IPS-18a (cell line): ENCODE results near the gene RAB18.

ENCODE experiments used
- H3K27ac ChIP-seq: one replicate; pipeline ENCODE4 v1.5.1; 2013; ENCODE audit warnings: low read length
- H3K27me3 ChIP-seq: one replicate; pipeline ENCODE4 v1.6.1; 2013; ENCODE audit warnings: mild to moderate bottlenecking, low read length; ENCODE audit not compliant: control insufficient read depth, insufficient read depth
- H3K36me3 ChIP-seq: one replicate; pipeline ENCODE4 v1.6.1; 2013; ENCODE audit warnings: low read depth, low read length; ENCODE audit not compliant: control insufficient read depth
- H3K4me1 ChIP-seq: one replicate; pipeline ENCODE4 v1.6.1; 2013; ENCODE audit warnings: low read depth, low read length; ENCODE audit not compliant: control insufficient read depth
- H3K4me3 ChIP-seq: one replicate; pipeline ENCODE4 v1.5.1; 2013; ENCODE audit warnings: low read length
- H3K9ac ChIP-seq: one replicate; pipeline ENCODE4 v1.6.1; 2013; ENCODE audit warnings: mild to moderate bottlenecking, low read length, moderate library complexity
- H3K9me3 ChIP-seq: one replicate; pipeline ENCODE4 v1.6.1; 2013; ENCODE audit warnings: low read depth, low read length; ENCODE audit not compliant: control insufficient read depth

Gene RAB18

DNA sequence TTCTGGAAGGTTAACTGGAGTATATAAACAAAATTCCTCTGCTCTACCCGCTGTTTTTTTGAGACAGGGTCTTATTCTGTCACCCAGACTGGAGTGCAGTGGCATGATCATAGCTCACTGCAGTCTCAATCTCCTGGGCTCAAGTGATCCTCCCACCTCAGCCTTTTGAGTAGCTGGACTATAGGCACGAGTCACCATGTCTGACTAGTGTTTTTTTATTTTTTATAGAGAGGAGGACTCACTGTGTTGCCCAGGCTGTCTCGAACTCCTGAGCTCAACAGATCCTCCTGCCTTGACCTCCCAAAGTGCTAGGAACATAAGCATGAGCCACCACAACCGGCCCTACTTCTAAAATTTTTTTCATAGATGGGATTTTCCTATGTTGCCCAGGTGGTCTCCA, 2.2 kb downstream of the RAB18 start:
- H3K9ac ChIP-seq, result no peak overlapping the region
- no peak overlapping the region for H3K27ac ChIP-seq
- H3K36me3 ChIP-seq, result peaks cover 4% of the 10 kb centered on the region
- no peak overlapping the region for H3K4me3 ChIP-seq
- no peaks in the 10 kb centered on the region for H3K4me1 ChIP-seq
- H3K27me3 ChIP-seq, result no peaks in the 10 kb centered on the region
- H3K9me3 ChIP-seq, result no peaks in the 10 kb centered on the region

DNA sequence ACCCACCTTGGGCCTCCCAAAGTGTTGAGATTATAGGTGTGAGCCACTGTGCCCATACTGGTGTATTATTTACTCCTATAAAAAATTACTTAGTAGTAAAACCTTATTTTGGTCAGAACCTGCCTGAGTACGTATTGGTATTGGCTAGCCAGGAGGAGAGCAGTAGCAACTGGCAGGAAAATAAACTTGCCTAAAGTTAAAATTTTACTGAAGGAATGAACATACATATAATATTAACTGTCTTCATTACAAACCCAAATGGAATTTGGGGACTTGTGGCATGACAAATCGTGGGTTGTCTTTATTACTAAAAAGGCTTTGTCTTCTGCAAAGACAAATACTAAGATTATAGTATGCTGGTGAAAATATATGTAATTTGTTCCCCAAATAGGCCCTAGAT, 8.4 kb downstream of the RAB18 start:
- Histone ChIP-seq H3K36me3 (peaks cover 7% of the 10 kb centered on the region), H3K27ac (no peak overlapping the region), H3K4me3 (no peak overlapping the region), H3K27me3 (no peaks in the 10 kb centered on the region), H3K9me3 (no peaks in the 10 kb centered on the region), H3K4me1 (no peaks in the 10 kb centered on the region), H3K9ac (no peak overlapping the region)

DNA sequence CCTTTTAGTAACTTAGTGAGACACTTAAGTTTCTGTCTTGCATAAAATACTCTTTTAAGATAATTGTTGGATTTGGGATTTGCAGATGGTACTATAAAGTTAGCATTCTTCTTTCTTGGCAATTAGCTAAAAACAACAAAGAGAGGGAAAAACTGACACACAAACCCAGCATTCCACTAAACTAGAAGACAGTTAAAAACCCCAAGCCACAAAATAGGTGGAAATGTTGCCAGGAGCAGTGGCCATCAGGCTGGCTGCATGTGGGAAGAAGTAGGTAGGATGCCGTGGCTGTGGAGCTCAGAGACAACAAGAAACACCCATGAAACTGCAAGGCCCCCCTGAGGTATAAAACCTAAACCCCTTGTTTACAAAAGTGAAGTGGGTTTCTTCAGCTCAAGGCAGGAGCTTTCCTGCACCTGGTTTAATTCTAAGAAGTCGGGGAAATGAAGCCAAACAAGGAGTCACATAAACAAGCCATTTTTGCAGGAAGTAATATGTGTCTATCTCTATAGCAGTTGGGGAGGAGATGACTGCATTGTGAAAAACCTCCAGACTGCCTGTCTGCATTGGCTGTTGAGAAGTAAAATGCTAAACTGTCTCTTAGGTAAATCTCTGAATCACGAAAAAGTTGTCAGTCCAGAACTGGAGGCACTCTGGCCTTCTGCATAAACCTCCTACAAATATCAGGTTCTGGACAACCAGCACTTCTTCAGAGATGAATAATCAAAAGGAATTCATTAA, 9.5 kb downstream of the RAB18 start:
- peaks cover 7% of the 10 kb centered on the region for H3K36me3 ChIP-seq
- no peak overlapping the region for H3K4me3 ChIP-seq
- no peaks in the 10 kb centered on the region for H3K4me1 ChIP-seq
- H3K9ac ChIP-seq, result no peak overlapping the region
- H3K27ac ChIP-seq, result no peak overlapping the region
- H3K27me3 ChIP-seq, result no peaks in the 10 kb centered on the region
- no peaks in the 10 kb centered on the region for H3K9me3 ChIP-seq

DNA sequence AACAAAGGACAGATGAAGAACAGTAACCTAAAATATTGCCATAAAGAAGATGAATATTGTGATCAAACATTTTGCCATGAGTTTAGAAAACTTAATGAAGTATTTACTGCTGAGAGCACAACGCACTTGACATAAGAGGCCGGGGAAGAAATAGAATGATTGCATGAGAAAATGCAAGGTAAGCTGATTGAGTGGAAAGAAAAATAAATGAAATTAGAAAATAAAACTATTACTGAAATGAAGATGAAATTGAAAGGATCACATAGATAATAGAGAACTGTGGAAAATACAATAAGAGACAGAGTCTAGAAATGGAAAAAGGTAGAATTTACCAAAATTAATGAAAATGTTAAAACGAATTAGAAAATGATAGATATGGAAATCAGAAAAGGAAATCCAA, 10.1 kb downstream of the RAB18 start:
- H3K4me1 ChIP-seq, result no peaks in the 10 kb centered on the region
- H3K9ac ChIP-seq, result no peak overlapping the region
- H3K36me3 ChIP-seq, result peaks cover 7% of the 10 kb centered on the region
- no peaks in the 10 kb centered on the region for H3K27me3 ChIP-seq
- H3K9me3 ChIP-seq, result no peaks in the 10 kb centered on the region
- H3K4me3 ChIP-seq, result no peak overlapping the region
- no peak overlapping the region for H3K27ac ChIP-seq

DNA sequence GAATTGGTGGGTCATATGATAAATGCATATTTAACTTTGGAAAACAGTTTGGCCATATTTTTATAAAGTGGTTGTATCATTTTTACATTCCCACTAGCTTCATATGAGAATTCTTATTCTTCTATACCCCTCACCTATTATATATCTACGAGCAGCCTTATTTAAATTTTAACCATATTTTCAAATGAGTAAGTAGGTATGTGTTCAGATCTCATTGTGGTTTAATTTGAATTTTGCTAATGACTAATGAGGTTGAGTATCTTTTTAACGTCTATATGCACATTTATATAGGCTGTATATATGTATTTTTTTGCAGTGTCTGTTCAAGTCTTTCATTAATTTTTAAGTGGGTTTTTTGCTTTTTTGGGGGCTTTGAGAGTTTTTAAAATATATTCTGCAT, 14.2 kb downstream of the RAB18 start:
- H3K36me3 ChIP-seq, result peaks cover 3% of the 10 kb centered on the region
- H3K9ac ChIP-seq, result no peak overlapping the region
- H3K27me3 ChIP-seq, result no peaks in the 10 kb centered on the region
- H3K4me1 ChIP-seq, result no peaks in the 10 kb centered on the region
- H3K27ac ChIP-seq, result no peak overlapping the region
- no peaks in the 10 kb centered on the region for H3K9me3 ChIP-seq
- H3K4me3 ChIP-seq, result no peak overlapping the region

DNA sequence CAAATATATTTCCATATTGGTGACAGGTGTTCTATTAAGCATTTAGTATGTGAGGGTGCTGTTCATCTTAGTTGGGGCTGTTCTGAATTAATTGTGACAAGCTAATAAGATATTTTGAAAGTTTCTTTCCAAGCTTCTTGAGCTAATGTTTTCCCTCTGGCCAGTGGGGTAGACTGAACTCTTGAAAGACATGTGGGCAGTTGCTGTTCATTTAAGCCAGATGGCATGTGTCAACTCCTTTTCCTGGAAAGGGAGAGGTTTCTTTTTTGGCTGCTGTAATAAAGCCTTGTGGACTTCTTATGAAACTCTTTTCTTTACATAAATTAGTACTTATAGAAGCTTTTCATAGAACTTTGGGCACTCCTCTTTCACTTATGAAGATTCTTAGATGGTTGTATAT, 21.7 kb downstream of the RAB18 start:
- Histone ChIP-seq H3K9me3 (no peaks in the 10 kb centered on the region), H3K27ac (no peak overlapping the region), H3K9ac (no peak overlapping the region), H3K4me3 (no peak overlapping the region), H3K36me3 (no peaks in the 10 kb centered on the region), H3K27me3 (no peaks in the 10 kb centered on the region), H3K4me1 (no peaks in the 10 kb centered on the region)

DNA sequence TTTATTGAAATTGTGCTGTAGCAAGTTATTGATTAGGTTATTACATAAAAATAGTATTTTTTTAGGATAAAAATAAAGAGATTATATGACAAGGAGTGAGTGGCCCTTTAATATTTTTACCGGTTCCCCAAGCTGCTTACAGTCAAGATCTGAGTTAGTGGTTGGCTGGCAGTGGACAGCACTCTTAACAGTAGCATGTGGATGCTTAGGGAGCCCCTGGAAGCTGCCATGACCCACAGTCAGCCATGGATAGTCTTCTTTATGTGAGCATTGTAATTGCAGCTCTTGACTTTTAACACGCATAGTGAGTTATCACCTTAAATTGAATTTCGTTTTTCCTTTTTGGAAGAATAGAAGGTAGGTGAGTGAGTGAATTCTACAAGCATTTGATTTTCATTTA, 22.1 kb downstream of the RAB18 start:
- no peak overlapping the region for H3K9ac ChIP-seq
- no peaks in the 10 kb centered on the region for H3K9me3 ChIP-seq
- H3K4me3 ChIP-seq, result no peak overlapping the region
- no peaks in the 10 kb centered on the region for H3K36me3 ChIP-seq
- H3K27ac ChIP-seq, result no peak overlapping the region
- no peaks in the 10 kb centered on the region for H3K27me3 ChIP-seq
- H3K4me1 ChIP-seq, result no peaks in the 10 kb centered on the region

DNA sequence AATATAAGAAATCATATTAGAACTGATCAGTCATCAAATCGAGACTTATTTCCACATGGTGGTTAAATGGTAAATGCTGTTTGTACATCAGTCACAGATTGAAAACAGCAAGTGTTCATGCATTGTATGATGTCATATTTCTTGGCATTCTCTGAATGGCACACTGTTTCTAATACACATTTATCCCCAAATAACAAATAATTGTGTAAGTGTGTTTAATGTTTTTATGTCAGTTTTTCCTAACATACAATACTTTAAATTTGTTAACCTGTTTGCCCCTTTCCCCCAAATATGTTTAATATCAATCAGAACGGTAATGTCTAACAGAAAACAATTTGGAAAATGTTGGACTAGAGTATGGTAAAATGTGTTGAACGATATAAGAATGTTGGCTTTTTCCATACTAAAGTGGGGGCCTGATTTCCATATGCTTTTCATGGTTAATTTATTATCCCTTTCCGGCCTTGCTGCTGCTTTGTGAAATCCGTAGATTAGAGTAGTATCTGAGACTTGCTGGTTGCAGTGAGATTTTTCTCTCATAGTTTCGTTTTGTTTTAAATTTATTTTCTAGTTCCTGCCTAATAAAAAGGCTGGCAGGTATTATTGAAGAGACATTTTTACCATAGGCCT, 23.7 kb downstream of the RAB18 start:
- Histone ChIP-seq H3K27ac (no peak overlapping the region), H3K4me1 (no peaks in the 10 kb centered on the region), H3K4me3 (no peak overlapping the region)

DNA sequence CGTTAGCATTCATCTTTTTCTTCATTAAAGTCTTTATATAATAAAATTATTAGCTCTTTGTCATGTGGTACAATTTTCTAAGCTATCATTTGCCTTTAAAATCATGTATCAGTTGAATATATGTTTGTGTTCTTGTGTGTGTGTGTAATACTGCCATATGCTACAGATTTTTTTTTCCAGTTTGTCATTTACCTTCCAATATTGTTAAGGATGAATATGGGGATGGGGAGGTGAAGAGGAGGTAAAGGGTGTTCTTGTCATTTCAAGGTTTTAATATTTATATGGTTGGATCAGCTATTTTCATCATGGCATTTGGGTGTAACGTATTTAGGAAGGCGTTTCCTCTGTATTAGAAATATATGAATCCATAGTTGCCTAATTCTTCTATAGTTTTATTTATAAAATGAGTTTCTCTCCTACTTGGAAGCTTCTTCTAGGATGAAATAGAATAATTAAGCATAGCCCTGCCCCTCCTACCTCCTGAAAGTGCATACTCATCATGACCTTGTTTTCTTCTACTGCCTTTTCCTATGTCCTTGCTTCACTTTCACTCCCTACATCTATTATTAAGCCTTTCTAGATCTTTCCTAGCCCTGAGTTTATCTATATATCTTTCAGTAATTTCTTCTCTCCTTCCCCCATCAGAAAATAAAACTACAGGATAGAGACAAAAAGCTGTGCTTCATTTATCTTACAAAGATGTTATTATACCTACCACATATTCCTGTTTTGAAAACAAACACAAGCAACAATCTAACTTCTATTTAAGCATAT, 25.1 kb downstream of the RAB18 start:
- Histone ChIP-seq H3K4me3 (no peak overlapping the region), H3K4me1 (no peaks in the 10 kb centered on the region), H3K9me3 (no peaks in the 10 kb centered on the region), H3K36me3 (peaks cover 4% of the 10 kb centered on the region), H3K27me3 (no peaks in the 10 kb centered on the region), H3K27ac (no peak overlapping the region), H3K9ac (no peak overlapping the region)

More for the DNA sequence above, 23.7 kb downstream of the RAB18 start:
- Histone ChIP-seq H3K36me3 (no peaks in the 10 kb centered on the region), H3K9me3 (no peaks in the 10 kb centered on the region), H3K9ac (no peak overlapping the region), H3K27me3 (no peaks in the 10 kb centered on the region)

DNA sequence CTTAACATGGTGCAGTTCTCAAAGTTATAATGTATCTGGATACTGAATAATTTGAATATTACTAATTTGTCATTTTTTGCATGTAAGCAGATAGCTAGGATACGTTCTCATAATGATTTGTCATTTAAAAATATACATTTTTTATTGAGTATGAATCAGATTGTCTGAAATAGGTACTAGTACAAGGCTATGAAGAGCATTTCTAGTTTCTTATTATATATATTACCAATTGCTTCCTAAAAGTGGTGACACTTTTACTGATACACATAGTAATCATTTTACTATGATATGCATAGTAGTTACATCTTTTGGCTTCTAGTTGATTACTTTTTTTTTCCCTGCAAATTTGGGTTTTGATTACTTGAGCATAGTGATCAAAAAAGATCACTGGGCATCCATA, 26.4 kb downstream of the RAB18 start:
- H3K27me3 ChIP-seq, result no peaks in the 10 kb centered on the region
- no peaks in the 10 kb centered on the region for H3K9me3 ChIP-seq
- no peak overlapping the region for H3K4me3 ChIP-seq
- H3K27ac ChIP-seq, result no peak overlapping the region
- peaks cover 8% of the 10 kb centered on the region for H3K4me1 ChIP-seq
- peaks cover 6% of the 10 kb centered on the region for H3K36me3 ChIP-seq
- H3K9ac ChIP-seq, result no peak overlapping the region

DNA sequence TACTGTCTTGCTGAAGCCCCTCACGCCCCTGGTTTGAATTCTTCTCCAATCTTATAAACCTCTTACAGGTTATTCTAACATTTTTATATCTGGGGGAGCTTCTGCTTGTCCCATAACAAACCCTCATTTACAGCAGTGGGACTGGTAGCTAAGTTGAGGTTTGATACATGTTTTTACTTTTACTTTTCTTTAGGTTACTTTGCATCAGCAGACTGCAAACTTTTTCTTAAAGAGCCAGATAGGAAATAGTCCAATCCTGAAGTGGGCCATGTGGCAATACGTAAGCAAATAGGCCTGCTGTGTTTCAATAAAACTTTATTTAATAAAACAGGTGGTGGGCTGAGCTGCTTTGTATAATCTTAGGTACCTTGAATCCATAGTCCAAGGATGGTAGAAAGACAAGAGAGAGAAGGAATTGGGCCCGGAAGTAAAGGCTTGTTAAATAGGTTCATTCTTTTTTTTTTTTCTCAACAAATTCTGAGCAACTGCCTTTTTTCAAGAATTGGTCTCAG, 27.3 kb downstream of the RAB18 start:
- H3K36me3 ChIP-seq, result peaks cover 6% of the 10 kb centered on the region
- no peak overlapping the region for H3K4me3 ChIP-seq
- no peak overlapping the region for H3K27ac ChIP-seq
- H3K9me3 ChIP-seq, result no peaks in the 10 kb centered on the region
- peaks cover 8% of the 10 kb centered on the region for H3K4me1 ChIP-seq
- H3K27me3 ChIP-seq, result no peaks in the 10 kb centered on the region
- no peak overlapping the region for H3K9ac ChIP-seq
